Measurements from ENCODE around the gene RGL1. TPM values are rescaled to one million over a fixed set of nuclear protein-coding genes. Genes with fewer than 3 reads are reported as not detected.

RGL1 gene
- total RNA-seq, 1 experiment from 2014 or later: 74.0 TPM

- ChIA-PET CTCF (interaction anchor here (2.0 kb wide), 1 partner anchor 16 kb away, joined by 8 read pairs; no protein-coding TSS in a partner anchor), POLR2A (ENCODE audit: low non-redundant PET) (no interaction called here)
- H3K36me3 ChIP-seq (ENCODE audit: insufficient read depth, low read length, poor library complexity, severe bottlenecking): peaks cover 31% of the 10 kb centered on the region
- H3K27ac ChIP-seq (ENCODE audit: low read depth, low read length, poor library complexity, severe bottlenecking): peak overlapping the region; percentile 32
- H3K27me3 ChIP-seq (replicated peaks; ENCODE audit: insufficient read depth, low read depth, low read length, poor library complexity): no peaks in the 10 kb centered on the region
- H3K4me3 ChIP-seq (ENCODE audit: low read depth, low read length, poor library complexity, severe bottlenecking): no peak overlapping the region
- H3K4me1 ChIP-seq (ENCODE audit: insufficient read depth, low read length, poor library complexity, severe bottlenecking): peaks cover 21% of the 10 kb centered on the region
- BruUV-seq (replicated peaks): no TSS peak
- no peaks in the 10 kb centered on the region for H3K9me3 ChIP-seq (ENCODE audit: low read depth, low read length, poor library complexity, severe bottlenecking)
- DNase-seq (ENCODE audit: low spot score): no peak
- intact Hi-C loops (cut with micrococcal nuclease; ENCODE audit: unreplicated experiment): loop anchor here (5.0 kb wide), 1 partner anchor 106 kb away; the partner anchor contains the start of gene COLGALT2
- no peak for TF ChIP-seq EZH2 (IDR thresholded peaks at IDR 0.05; ENCODE audit: borderline replicate concordance, low read depth, low read length, poor library complexity, severe bottlenecking)
- TF ChIP-seq, protein P1, sequence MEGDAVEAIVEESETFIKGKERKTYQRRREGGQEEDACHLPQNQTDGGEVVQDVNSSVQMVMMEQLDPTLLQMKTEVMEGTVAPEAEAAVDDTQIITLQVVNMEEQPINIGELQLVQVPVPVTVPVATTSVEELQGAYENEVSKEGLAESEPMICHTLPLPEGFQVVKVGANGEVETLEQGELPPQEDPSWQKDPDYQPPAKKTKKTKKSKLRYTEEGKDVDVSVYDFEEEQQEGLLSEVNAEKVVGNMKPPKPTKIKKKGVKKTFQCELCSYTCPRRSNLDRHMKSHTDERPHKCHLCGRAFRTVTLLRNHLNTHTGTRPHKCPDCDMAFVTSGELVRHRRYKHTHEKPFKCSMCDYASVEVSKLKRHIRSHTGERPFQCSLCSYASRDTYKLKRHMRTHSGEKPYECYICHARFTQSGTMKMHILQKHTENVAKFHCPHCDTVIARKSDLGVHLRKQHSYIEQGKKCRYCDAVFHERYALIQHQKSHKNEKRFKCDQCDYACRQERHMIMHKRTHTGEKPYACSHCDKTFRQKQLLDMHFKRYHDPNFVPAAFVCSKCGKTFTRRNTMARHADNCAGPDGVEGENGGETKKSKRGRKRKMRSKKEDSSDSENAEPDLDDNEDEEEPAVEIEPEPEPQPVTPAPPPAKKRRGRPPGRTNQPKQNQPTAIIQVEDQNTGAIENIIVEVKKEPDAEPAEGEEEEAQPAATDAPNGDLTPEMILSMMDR (conservative IDR thresholded peaks at IDR 0.05; ENCODE audit: low read depth, low read length): no peak
Observed at GRCh38 chr1:183931646-183932271, 126.8 kb downstream of the RGL1 start.

GRCh38 chr1:183932412-183932811 is 127.5 kb downstream of the RGL1 start:
- DNase-seq (ENCODE audit: low spot score): peak; percentile 69
- Histone ChIP-seq H3K4me1 (ENCODE audit: insufficient read depth, low read length, poor library complexity, severe bottlenecking) (peaks cover 21% of the 10 kb centered on the region), H3K36me3 (ENCODE audit: insufficient read depth, low read length, poor library complexity, severe bottlenecking) (peaks cover 25% of the 10 kb centered on the region), H3K27ac (ENCODE audit: low read depth, low read length, poor library complexity, severe bottlenecking) (peak overlapping the region; percentile 32), H3K27me3 (replicated peaks; ENCODE audit: insufficient read depth, low read depth, low read length, poor library complexity) (no peaks in the 10 kb centered on the region), H3K4me3 (ENCODE audit: low read depth, low read length, poor library complexity, severe bottlenecking) (no peak overlapping the region), H3K9me3 (ENCODE audit: low read depth, low read length, poor library complexity, severe bottlenecking) (no peaks in the 10 kb centered on the region)
- ChIA-PET CTCF (interaction anchor here (2.0 kb wide), 1 partner anchor 16 kb away, joined by 8 read pairs; no protein-coding TSS in a partner anchor), POLR2A (ENCODE audit: low non-redundant PET) (no interaction called here)
- TF ChIP-seq, protein P1 (conservative IDR thresholded peaks at IDR 0.05; ENCODE audit: low read depth, low read length): no peak
- TF ChIP-seq EZH2 (IDR thresholded peaks at IDR 0.05; ENCODE audit: borderline replicate concordance, low read depth, low read length, poor library complexity, severe bottlenecking): no peak
- intact Hi-C loops (cut with micrococcal nuclease; ENCODE audit: unreplicated experiment): loop anchor here (5.0 kb wide), 1 partner anchor 105 kb away; the partner anchor contains the start of gene COLGALT2
- no TSS peak for BruUV-seq (replicated peaks)

GRCh38 chr1:183933528-183934179 is 128.7 kb downstream of the RGL1 start:
- peaks cover 22% of the 10 kb centered on the region for H3K36me3 ChIP-seq (ENCODE audit: insufficient read depth, low read length, poor library complexity, severe bottlenecking)
- no peak for TF ChIP-seq EZH2 (IDR thresholded peaks at IDR 0.05; ENCODE audit: borderline replicate concordance, low read depth, low read length, poor library complexity, severe bottlenecking)
- H3K9me3 ChIP-seq (ENCODE audit: low read depth, low read length, poor library complexity, severe bottlenecking): no peaks in the 10 kb centered on the region
- ChIA-PET CTCF (no interaction called here), POLR2A (ENCODE audit: low non-redundant PET) (no interaction called here)
- peaks cover 21% of the 10 kb centered on the region for H3K4me1 ChIP-seq (ENCODE audit: insufficient read depth, low read length, poor library complexity, severe bottlenecking)
- BruUV-seq (replicated peaks): TSS peak; percentile 1
- DNase-seq (ENCODE audit: low spot score): no peak
- no peak overlapping the region for H3K27ac ChIP-seq (ENCODE audit: low read depth, low read length, poor library complexity, severe bottlenecking)
- H3K27me3 ChIP-seq (replicated peaks; ENCODE audit: insufficient read depth, low read depth, low read length, poor library complexity): no peaks in the 10 kb centered on the region
- H3K4me3 ChIP-seq (ENCODE audit: low read depth, low read length, poor library complexity, severe bottlenecking): no peak overlapping the region
- intact Hi-C loops (cut with micrococcal nuclease; ENCODE audit: unreplicated experiment): loop anchor here (5.0 kb wide), 1 partner anchor 104 kb away; the partner anchor contains the start of gene COLGALT2

Measured in A673 (cell line).